Measurements from ENCODE around the gene FAM53C. TPM values are rescaled to one million over a fixed set of nuclear protein-coding genes. Genes with fewer than 3 reads are reported as not detected.
A peak's percentile ranks its signal among the peaks of the same experiment; 100 is the strongest.

The FAM53C gene
- total RNA-seq, 1 donor, result 46.6 TPM

GRCh38 chr5:138339464-138339863, 1.4 kb downstream of the FAM53C start:
- H3K4me3 ChIP-seq (ENCODE audit: low read depth, low read length), result peak overlapping the region; percentile 94
- TF ChIP-seq CTCF (IDR thresholded peaks at IDR 0.05; ENCODE audit: insufficient read depth, low read depth, low read length), result no peak
- DNase-seq (ENCODE audit: low read depth), result no peak

GRCh38 chr5:138340008-138340407, 1.9 kb downstream of the FAM53C start:
- peak overlapping the region; percentile 94 for H3K4me3 ChIP-seq (ENCODE audit: low read depth, low read length)
- no peak for DNase-seq (ENCODE audit: low read depth)
- TF ChIP-seq CTCF (IDR thresholded peaks at IDR 0.05; ENCODE audit: insufficient read depth, low read depth, low read length), result no peak

GRCh38 chr5:138344887-138345622, 7.0 kb downstream of the FAM53C start:
- no peak for DNase-seq (ENCODE audit: low read depth)
- H3K4me3 ChIP-seq (ENCODE audit: low read depth, low read length), result no peak overlapping the region
- TF ChIP-seq CTCF (IDR thresholded peaks at IDR 0.05; ENCODE audit: insufficient read depth, low read depth, low read length), result no peak

GRCh38 chr5:138346889-138347288, 8.8 kb downstream of the FAM53C start:
- no peak for DNase-seq (ENCODE audit: low read depth)

GRCh38 chr5:138349852-138350562, 11.9 kb downstream of the FAM53C start:
- DNase-seq (ENCODE audit: low read depth), result no peak
- TF ChIP-seq CTCF (IDR thresholded peaks at IDR 0.05; ENCODE audit: insufficient read depth, low read depth, low read length), result no peak
- H3K4me3 ChIP-seq (ENCODE audit: low read depth, low read length), result no peak overlapping the region

More at GRCh38 chr5:138346889-138347288, 8.8 kb downstream of the FAM53C start:
- TF ChIP-seq CTCF (IDR thresholded peaks at IDR 0.05; ENCODE audit: insufficient read depth, low read depth, low read length), result no peak
- no peak overlapping the region for H3K4me3 ChIP-seq (ENCODE audit: low read depth, low read length)

- H3K4me3 ChIP-seq (ENCODE audit: low read depth, low read length), result no peak overlapping the region
- no peak for TF ChIP-seq CTCF (IDR thresholded peaks at IDR 0.05; ENCODE audit: insufficient read depth, low read depth, low read length)
- no peak for DNase-seq (ENCODE audit: low read depth)
These were observed 12.5 kb downstream of the FAM53C start for GRCh38 chr5:138350563-138350890.
